Measurements from ENCODE around the gene APOBEC4.
"Not testable (repeated sequence)": the region's sequence is repeated elsewhere in the genome, so short reads cannot be mapped to it uniquely, and the experiment has no call there.

The APOBEC4 gene

GRCh38 chr1:183632964-183633363, 20.2 kb downstream of the APOBEC4 start:
- no peak for DNase-seq

- DNase-seq = no peak
Measured at GRCh38 chr1:183632114-183632513, 21.0 kb downstream of the APOBEC4 start.

GRCh38 chr1:183630748-183631147, 22.4 kb downstream of the APOBEC4 start:
- DNase-seq = no peak

- DNase-seq = no peak
Measured at GRCh38 chr1:183628537-183628936, 24.6 kb downstream of the APOBEC4 start.

- DNase-seq = not testable (repeated sequence)
Measured at GRCh38 chr1:183626236-183626635, 26.9 kb downstream of the APOBEC4 start.

GRCh38 chr1:183622884-183623785, 30.0 kb downstream of the APOBEC4 start:
- peak in 1 of 2 donors; percentile 63 for DNase-seq

GRCh38 chr1:183622013-183622412, 31.1 kb downstream of the APOBEC4 start:
- no peak for DNase-seq

- no peak for DNase-seq
Measured at GRCh38 chr1:183620311-183620710, 32.8 kb downstream of the APOBEC4 start.

- no peak for DNase-seq
Measured at GRCh38 chr1:183619781-183620180, 33.3 kb downstream of the APOBEC4 start.

- not testable (repeated sequence) for DNase-seq
Measured at GRCh38 chr1:183618202-183618601, 34.9 kb downstream of the APOBEC4 start.

GRCh38 chr1:183612975-183613374, 40.1 kb downstream of the APOBEC4 start:
- not testable (repeated sequence) for DNase-seq

- DNase-seq = no peak
Measured at GRCh38 chr1:183612407-183612806, 40.7 kb downstream of the APOBEC4 start.

- no peak for DNase-seq
Measured at GRCh38 chr1:183611021-183611420, 42.1 kb downstream of the APOBEC4 start.

- no peak for DNase-seq
Measured at GRCh38 chr1:183609759-183610452, 43.2 kb downstream of the APOBEC4 start.

GRCh38 chr1:183609313-183609712, 43.8 kb downstream of the APOBEC4 start:
- peak in 1 of 2 donors; percentile 84 for DNase-seq

GRCh38 chr1:183607322-183607980, 45.7 kb downstream of the APOBEC4 start:
- no peak for DNase-seq

GRCh38 chr1:183605904-183606303, 47.2 kb downstream of the APOBEC4 start:
- no peak for DNase-seq

- no peak for DNase-seq
Measured at GRCh38 chr1:183604815-183605214, 48.3 kb downstream of the APOBEC4 start.

- no peak for DNase-seq
Measured at GRCh38 chr1:183604038-183604808, 48.9 kb downstream of the APOBEC4 start.

- no peak for DNase-seq
Measured at GRCh38 chr1:183602510-183602909, 50.6 kb downstream of the APOBEC4 start.

- DNase-seq = no peak
Measured at GRCh38 chr1:183600634-183601033, 52.5 kb downstream of the APOBEC4 start.

GRCh38 chr1:183600136-183600535, 53.0 kb downstream of the APOBEC4 start:
- DNase-seq = no peak

- peak in 1 of 2 donors; percentile 65 for DNase-seq
Measured at GRCh38 chr1:183598386-183598785, 54.7 kb downstream of the APOBEC4 start.
